Fibroblast of lung (primary cell): Measurements from ENCODE around the gene ZSCAN25.
"Not testable (repeated sequence)": the region's sequence is repeated elsewhere in the genome, so short reads cannot be mapped to it uniquely, and the experiment has no call there.

Experiments used
- EZH2 ChIP-seq: IDR thresholded peaks from 2 replicates; pipeline ENCODE4 v1.5.1; 2012; ENCODE audit warnings: low read length, control low read depth, mild to moderate bottlenecking; ENCODE audit errors: missing control alignments
- TF ChIP-seq, protein P1 (sequence below), 2 donors: IDR thresholded peaks in 1 of 2; conservative IDR thresholded peaks in 1 of 2; 1 replicate in 1 of 2; 2 replicates in 1 of 2; pipeline ENCODE4 v1.5.1; 2011 to 2012; ENCODE audit warnings: low read length in 2 of 2, control low read depth in 1 of 2, inconsistent platforms in 1 of 2, low read depth in 1 of 2, mild to moderate bottlenecking in 1 of 2

- TF ChIP-seq, protein P1, sequence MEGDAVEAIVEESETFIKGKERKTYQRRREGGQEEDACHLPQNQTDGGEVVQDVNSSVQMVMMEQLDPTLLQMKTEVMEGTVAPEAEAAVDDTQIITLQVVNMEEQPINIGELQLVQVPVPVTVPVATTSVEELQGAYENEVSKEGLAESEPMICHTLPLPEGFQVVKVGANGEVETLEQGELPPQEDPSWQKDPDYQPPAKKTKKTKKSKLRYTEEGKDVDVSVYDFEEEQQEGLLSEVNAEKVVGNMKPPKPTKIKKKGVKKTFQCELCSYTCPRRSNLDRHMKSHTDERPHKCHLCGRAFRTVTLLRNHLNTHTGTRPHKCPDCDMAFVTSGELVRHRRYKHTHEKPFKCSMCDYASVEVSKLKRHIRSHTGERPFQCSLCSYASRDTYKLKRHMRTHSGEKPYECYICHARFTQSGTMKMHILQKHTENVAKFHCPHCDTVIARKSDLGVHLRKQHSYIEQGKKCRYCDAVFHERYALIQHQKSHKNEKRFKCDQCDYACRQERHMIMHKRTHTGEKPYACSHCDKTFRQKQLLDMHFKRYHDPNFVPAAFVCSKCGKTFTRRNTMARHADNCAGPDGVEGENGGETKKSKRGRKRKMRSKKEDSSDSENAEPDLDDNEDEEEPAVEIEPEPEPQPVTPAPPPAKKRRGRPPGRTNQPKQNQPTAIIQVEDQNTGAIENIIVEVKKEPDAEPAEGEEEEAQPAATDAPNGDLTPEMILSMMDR (conservative IDR thresholded peaks at IDR 0.05 in 1 of 2, IDR thresholded peaks at IDR 0.05 in 1 of 2; ENCODE audit: low read depth in 1 of 2, low read length in 2 of 2) = not testable (repeated sequence)
- TF ChIP-seq EZH2 = not testable (repeated sequence)
Measured at GRCh38 chr7:99653269-99653668, 36.5 kb downstream of the ZSCAN25 start.
